DND-41 (cell line): ENCODE results near the gene DLX2.

Source experiments
- CTCF ChIP-seq: IDR thresholded peaks from 2 replicates; pipeline ENCODE4 v1.5.1; 2012; ENCODE audit warnings: borderline replicate concordance, low read length, moderate library complexity, mild to moderate bottlenecking; ENCODE audit not compliant: poor library complexity, severe bottlenecking; ENCODE audit errors: extremely low read depth
- EZH2 ChIP-seq: IDR thresholded peaks from 3 replicates; pipeline ENCODE4 v1.6.1; 2012; ENCODE audit warnings: borderline replicate concordance, low read depth, mild to moderate bottlenecking, moderate library complexity, low read length, inconsistent platforms; ENCODE audit not compliant: severe bottlenecking

DNA sequence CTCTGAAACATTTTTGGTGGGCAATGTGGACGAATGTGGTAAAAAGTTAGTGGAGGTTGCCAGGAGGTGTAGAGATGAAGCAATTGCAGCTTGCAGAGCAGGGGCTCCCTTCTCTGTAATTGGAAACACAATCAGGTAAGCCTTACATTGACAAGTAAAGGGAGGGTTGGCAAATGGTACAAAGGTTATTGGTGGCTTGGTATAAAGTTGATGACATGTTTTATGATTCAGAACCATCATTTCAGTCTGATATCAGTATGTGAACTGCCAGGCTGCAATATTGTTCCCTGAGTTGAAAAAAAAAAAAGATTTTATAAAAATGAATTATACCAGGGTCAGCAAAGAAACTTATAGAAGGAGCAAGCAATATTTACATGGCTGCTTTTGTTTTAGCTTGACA, 31.8 kb downstream of the DLX2 start:
- TF ChIP-seq CTCF, result no peak
- TF ChIP-seq EZH2, result no peak
